ENCODE measurements around the gene LMF1. TPM values are rescaled to one million over a fixed set of nuclear protein-coding genes. Genes with fewer than 3 reads are reported as not detected.

LMF1 gene
- total RNA-seq, 1 donor from 2014 or later, result 24.6 TPM

DNA sequence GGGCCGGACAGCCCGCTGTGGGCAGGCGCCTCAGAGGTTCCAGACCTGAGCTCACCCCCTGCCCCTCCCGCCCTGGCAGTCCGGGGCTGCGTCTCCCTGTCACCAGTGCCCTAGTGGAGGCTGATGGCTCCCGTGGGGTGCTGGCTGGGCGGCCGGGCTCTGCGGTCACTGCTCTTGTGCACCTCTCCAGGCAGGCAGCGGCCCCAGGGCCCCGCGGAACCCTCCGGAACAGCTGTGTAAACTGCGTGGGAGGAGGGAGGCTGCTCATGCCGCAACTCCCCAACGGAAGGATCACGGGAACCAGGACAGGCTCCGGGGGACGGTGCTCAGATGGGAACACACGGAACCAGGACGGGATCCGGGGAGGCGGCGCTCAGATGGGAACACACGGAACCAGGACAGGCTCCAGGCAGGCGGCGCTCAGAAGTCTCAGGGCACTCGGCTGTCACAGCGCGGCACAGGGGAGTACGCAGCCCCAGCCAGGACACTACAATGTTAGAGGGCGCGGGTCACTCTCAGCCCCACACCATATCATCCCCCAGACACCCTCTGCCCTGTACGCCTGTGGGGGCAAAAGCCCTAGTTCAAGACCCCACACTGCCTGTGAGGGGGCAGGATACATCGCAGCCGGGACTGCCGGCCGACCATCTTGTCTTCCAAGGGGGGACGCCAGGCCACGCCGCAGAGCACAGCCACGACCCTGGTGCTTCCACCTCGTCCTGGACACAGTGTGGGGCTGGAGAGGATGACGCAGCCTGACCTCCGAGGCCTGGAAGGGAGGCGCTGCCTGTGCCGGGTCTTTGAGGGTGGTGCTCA is 96.2 kb downstream of the LMF1 start:
- Mint-ChIP-seq H3K27me3 (ENCODE audit: unreplicated experiment) (no peaks in the 10 kb centered on the region), H3K4me1 (ENCODE audit: unreplicated experiment) (no peaks in the 10 kb centered on the region), H3K36me3 (ENCODE audit: unreplicated experiment) (peaks cover 7% of the 10 kb centered on the region), H3K9me3 (ENCODE audit: unreplicated experiment) (no peaks in the 10 kb centered on the region), H3K4me3 (ENCODE audit: unreplicated experiment) (no peak overlapping the region), H3K27ac (ENCODE audit: unreplicated experiment) (no peak overlapping the region)
- DNase-seq (ENCODE audit: extremely low spot score, unreplicated experiment), result no peak
- TF ChIP-seq, protein P1, sequence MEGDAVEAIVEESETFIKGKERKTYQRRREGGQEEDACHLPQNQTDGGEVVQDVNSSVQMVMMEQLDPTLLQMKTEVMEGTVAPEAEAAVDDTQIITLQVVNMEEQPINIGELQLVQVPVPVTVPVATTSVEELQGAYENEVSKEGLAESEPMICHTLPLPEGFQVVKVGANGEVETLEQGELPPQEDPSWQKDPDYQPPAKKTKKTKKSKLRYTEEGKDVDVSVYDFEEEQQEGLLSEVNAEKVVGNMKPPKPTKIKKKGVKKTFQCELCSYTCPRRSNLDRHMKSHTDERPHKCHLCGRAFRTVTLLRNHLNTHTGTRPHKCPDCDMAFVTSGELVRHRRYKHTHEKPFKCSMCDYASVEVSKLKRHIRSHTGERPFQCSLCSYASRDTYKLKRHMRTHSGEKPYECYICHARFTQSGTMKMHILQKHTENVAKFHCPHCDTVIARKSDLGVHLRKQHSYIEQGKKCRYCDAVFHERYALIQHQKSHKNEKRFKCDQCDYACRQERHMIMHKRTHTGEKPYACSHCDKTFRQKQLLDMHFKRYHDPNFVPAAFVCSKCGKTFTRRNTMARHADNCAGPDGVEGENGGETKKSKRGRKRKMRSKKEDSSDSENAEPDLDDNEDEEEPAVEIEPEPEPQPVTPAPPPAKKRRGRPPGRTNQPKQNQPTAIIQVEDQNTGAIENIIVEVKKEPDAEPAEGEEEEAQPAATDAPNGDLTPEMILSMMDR (IDR thresholded peaks at IDR 0.05), result no peak

DNA sequence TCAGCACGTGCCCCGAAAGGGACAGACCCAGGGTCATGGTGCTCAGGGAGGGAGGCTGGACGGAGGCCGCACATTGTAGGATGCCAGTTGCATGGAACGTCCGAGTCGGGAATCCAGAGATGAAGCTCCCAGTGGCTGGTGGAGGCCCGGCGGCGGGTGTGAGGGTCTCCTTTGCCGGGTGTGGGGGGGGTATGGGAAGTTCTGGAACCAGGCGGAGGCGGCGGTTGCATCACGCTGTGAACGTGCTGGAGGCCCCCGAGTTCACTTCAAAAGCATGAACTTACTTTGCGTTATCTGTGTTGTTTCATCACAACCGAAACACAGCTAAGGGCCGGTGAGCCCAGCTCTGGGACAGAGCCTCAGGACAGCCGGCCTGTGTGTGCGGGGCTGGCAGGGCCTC is 96.9 kb downstream of the LMF1 start:
- DNase-seq (ENCODE audit: extremely low spot score, unreplicated experiment), result no peak
- no peaks in the 10 kb centered on the region for H3K4me1 Mint-ChIP-seq (ENCODE audit: unreplicated experiment)
- H3K36me3 Mint-ChIP-seq (ENCODE audit: unreplicated experiment), result peaks cover 7% of the 10 kb centered on the region
- no peaks in the 10 kb centered on the region for H3K9me3 Mint-ChIP-seq (ENCODE audit: unreplicated experiment)
- no peak overlapping the region for H3K4me3 Mint-ChIP-seq (ENCODE audit: unreplicated experiment)
- no peaks in the 10 kb centered on the region for H3K27me3 Mint-ChIP-seq (ENCODE audit: unreplicated experiment)
- H3K27ac Mint-ChIP-seq (ENCODE audit: unreplicated experiment), result no peak overlapping the region
- TF ChIP-seq, protein P1 (IDR thresholded peaks at IDR 0.05), result no peak

DNA sequence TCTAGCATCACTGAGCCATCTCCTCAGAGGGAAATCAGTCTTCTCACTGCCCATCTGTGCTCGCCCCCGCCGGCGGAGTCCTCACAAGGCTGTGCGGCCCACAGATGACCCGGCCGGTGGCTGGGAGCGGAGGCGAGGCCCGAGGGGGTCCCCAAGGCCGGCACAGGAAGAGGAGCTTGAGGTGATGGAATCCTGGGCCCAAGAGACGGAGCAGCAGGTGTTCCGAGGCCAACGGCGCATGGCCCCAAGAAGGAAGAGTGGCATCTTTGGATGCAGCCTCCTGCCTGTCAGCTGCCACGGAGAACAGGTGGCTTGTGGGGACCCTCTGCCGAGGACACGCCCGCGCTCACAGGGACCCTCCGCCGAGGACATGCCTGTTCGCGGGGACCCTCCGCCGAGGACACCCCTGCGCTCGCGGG is 97.5 kb downstream of the LMF1 start:
- no peak for DNase-seq (ENCODE audit: extremely low spot score, unreplicated experiment)
- H3K27me3 Mint-ChIP-seq (ENCODE audit: unreplicated experiment), result no peaks in the 10 kb centered on the region

DNA sequence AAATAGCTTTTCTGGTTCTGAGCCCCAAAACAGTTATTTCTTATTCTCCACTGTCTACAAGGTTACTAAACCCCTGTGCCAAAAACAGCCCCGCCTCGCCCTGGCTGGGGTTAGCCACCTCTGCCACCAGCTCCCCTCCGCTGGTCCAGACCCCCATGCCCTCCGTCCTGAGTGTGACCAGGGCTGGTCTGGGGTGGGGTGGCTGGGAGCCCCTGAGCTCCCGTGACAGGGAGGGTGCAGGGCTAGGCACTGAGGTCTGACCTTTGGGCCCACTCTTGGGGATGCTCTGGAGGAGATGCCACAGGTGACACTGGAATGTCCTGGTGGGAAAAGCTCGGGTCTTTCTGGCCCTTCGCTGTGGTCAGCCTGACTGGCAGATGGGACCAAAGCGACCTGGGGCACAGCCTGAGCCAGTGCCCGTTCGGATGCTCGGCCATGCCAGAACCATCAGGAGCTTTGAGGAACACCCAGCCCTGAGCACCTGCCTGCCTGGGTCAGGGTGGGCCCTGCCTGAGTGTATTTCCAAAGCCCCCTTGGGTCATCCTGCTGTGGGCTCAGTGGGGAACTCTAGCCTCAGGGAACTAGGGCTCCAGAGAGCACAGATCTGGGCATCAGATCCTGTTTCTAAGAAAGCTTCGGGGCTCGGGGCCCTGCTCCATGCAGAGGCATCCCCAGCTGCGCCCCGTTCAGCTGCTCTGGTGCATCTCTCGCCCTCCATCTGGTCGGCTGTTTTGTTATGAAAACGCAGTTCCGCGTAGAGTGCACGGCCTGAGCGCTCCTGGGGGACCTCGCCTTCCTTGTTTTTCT is 98.1 kb downstream of the LMF1 start:
- no peaks in the 10 kb centered on the region for H3K9me3 Mint-ChIP-seq (ENCODE audit: unreplicated experiment)
- no peak for DNase-seq (ENCODE audit: extremely low spot score, unreplicated experiment)
- H3K36me3 Mint-ChIP-seq (ENCODE audit: unreplicated experiment), result peaks cover 7% of the 10 kb centered on the region
- no peak overlapping the region for H3K27ac Mint-ChIP-seq (ENCODE audit: unreplicated experiment)
- TF ChIP-seq, protein P1 (IDR thresholded peaks at IDR 0.05), result no peak
- H3K4me1 Mint-ChIP-seq (ENCODE audit: unreplicated experiment), result no peaks in the 10 kb centered on the region
- no peaks in the 10 kb centered on the region for H3K27me3 Mint-ChIP-seq (ENCODE audit: unreplicated experiment)
- no peak overlapping the region for H3K4me3 Mint-ChIP-seq (ENCODE audit: unreplicated experiment)

More for the DNA sequence above, 97.5 kb downstream of the LMF1 start:
- Mint-ChIP-seq H3K27ac (ENCODE audit: unreplicated experiment) (no peak overlapping the region), H3K9me3 (ENCODE audit: unreplicated experiment) (no peaks in the 10 kb centered on the region), H3K4me3 (ENCODE audit: unreplicated experiment) (no peak overlapping the region), H3K36me3 (ENCODE audit: unreplicated experiment) (peaks cover 7% of the 10 kb centered on the region), H3K4me1 (ENCODE audit: unreplicated experiment) (no peaks in the 10 kb centered on the region)
- TF ChIP-seq, protein P1 (IDR thresholded peaks at IDR 0.05), result no peak

Measured in osteocyte (in vitro differentiated cells).